Left ventricle myocardium inferior (tissue), 1 donor: ENCODE results near the gene ITGB7. TPM values are rescaled to one million over a fixed set of nuclear protein-coding genes. Genes with fewer than 3 reads are reported as not detected.
A peak's percentile ranks its signal among the peaks of the same experiment; 100 is the strongest.

Source experiments
- DNase-seq: peaks from one replicate; pipeline ENCODE4 v3.0.0-alpha.2; 2020
- H3K27ac ChIP-seq: fragments of 200-600 bp; replicated peaks from 2 replicates; pipeline ENCODE4 v1.8.0; 2021
- H3K27me3 ChIP-seq: fragments of 200-600 bp; 2 replicates; pipeline ENCODE4 v1.8.0; 2021; ENCODE audit warnings: low read depth
- H3K36me3 ChIP-seq: fragments of 200-600 bp; 2 replicates; pipeline ENCODE4 v1.8.0; 2021
- H3K4me1 ChIP-seq: fragments of 200-600 bp; 2 replicates; pipeline ENCODE4 v1.8.0; 2021
- H3K4me3 ChIP-seq: fragments of 200-600 bp; 2 replicates; pipeline ENCODE4 v1.8.0; 2021; ENCODE audit warnings: mild to moderate bottlenecking, moderate library complexity
- H3K9me3 ChIP-seq: fragments of 200-600 bp; replicated peaks from 2 replicates; pipeline ENCODE4 v1.8.0; 2021
- CTCF ChIP-seq: fragments of 200-600 bp; IDR thresholded peaks from 2 replicates; pipeline ENCODE4 v1.8.0; 2021; ENCODE audit warnings: antibody characterized with exemption, mild to moderate bottlenecking, borderline replicate concordance
- intact Hi-C: fragments of 100-400 bp; cut with micrococcal nuclease; formaldehyde crosslinking; loops from one replicate; pipeline ENCODE4 v1.11.0; 2022
- total RNA-seq: library from RNA; stranded (reverse); fragmentation: NEBNext Ultra II Directional; extraction: Animal tissue kit (Norgen Biotek cat#: 25700); gene quantifications from one replicate; pipeline ENCODE4 v1.2.1, GENCODE V29; 2021
- donor health status: DM: no; HTN: yes; CAD: no; lungs with severe emphysema.

Gene ITGB7
- total RNA-seq, 1 donor from 2014 or later, result 1.1 TPM

GRCh38 chr12:53232646-53233461 lies 25.8 kb upstream of the ITGB7 start:
- DNase-seq, result peak; percentile 60
- H3K9me3 ChIP-seq, result no peaks in the 10 kb centered on the region
- peaks cover 41% of the 10 kb centered on the region for H3K4me1 ChIP-seq
- no peaks in the 10 kb centered on the region for H3K27me3 ChIP-seq
- intact Hi-C loops, result no loop called here
- no peaks in the 10 kb centered on the region for H3K36me3 ChIP-seq
- TF ChIP-seq CTCF, result no peak
- peak overlapping the region; percentile 75 for H3K4me3 ChIP-seq
- peak overlapping the region; percentile 81 for H3K27ac ChIP-seq

- intact Hi-C loops, result no loop called here
- no peaks in the 10 kb centered on the region for H3K36me3 ChIP-seq
- peak; percentile 60 for DNase-seq
These were observed 25.0 kb upstream of the ITGB7 start, which contains the start of gene RARG for GRCh38 chr12:53231921-53232645. TSS of gene RARG (minus strand) at chr12:53232209. CDS start at chr12:53227545, 4,664 bp downstream.

GRCh38 chr12:53231671-53231920 lies 24.5 kb upstream of the ITGB7 start:
- Histone ChIP-seq H3K4me3 (peak overlapping the region; percentile 75), H3K4me1 (peaks cover 41% of the 10 kb centered on the region), H3K36me3 (no peaks in the 10 kb centered on the region), H3K27ac (peak overlapping the region; percentile 81), H3K9me3 (no peaks in the 10 kb centered on the region), H3K27me3 (no peaks in the 10 kb centered on the region)
- no peak for DNase-seq
- TF ChIP-seq CTCF, result no peak
- intact Hi-C loops, result no loop called here

More at GRCh38 chr12:53231921-53232645, 25.0 kb upstream of the ITGB7 start, which contains the start of gene RARG:
- Histone ChIP-seq H3K27ac (peak within 1 kb of the TSS; percentile 81), H3K9me3 (no peaks in the 10 kb centered on the region), H3K27me3 (no peaks in the 10 kb centered on the region), H3K4me1 (peaks cover 41% of the 10 kb centered on the region), H3K4me3 (peak within 1 kb of the TSS; percentile 75)
- TF ChIP-seq CTCF, result no peak

GRCh38 chr12:53230108-53230845 lies 23.2 kb upstream of the ITGB7 start:
- intact Hi-C loops, result no loop called here
- H3K27ac ChIP-seq, result no peak overlapping the region
- H3K4me3 ChIP-seq, result no peak overlapping the region
- H3K4me1 ChIP-seq, result peaks cover 42% of the 10 kb centered on the region
- H3K36me3 ChIP-seq, result no peaks in the 10 kb centered on the region
- H3K27me3 ChIP-seq, result no peaks in the 10 kb centered on the region
- H3K9me3 ChIP-seq, result no peaks in the 10 kb centered on the region
- no peak for TF ChIP-seq CTCF
- no peak for DNase-seq

- Histone ChIP-seq H3K27ac (no peak overlapping the region), H3K4me3 (no peak overlapping the region), H3K36me3 (no peaks in the 10 kb centered on the region), H3K4me1 (peaks cover 45% of the 10 kb centered on the region), H3K27me3 (no peaks in the 10 kb centered on the region), H3K9me3 (no peaks in the 10 kb centered on the region)
- DNase-seq, result no peak
- intact Hi-C loops, result no loop called here
- TF ChIP-seq CTCF, result no peak
These were observed 22.4 kb upstream of the ITGB7 start for GRCh38 chr12:53229454-53229853.
